GM19043 (cell line): ENCODE measurements around the gene RBM4.

Source experiments
- ATAC-seq: cut with Tn5 transposase; IDR thresholded peaks from one replicate; pipeline ENCODE4 v1.9.1; 2021; ENCODE audit warnings: low read depth; ENCODE audit not compliant: unreplicated experiment

The RBM4 gene

GRCh38 chr11:66687831-66688281 is 49.4 kb downstream of the RBM4 start:
- no peak for ATAC-seq

DNA sequence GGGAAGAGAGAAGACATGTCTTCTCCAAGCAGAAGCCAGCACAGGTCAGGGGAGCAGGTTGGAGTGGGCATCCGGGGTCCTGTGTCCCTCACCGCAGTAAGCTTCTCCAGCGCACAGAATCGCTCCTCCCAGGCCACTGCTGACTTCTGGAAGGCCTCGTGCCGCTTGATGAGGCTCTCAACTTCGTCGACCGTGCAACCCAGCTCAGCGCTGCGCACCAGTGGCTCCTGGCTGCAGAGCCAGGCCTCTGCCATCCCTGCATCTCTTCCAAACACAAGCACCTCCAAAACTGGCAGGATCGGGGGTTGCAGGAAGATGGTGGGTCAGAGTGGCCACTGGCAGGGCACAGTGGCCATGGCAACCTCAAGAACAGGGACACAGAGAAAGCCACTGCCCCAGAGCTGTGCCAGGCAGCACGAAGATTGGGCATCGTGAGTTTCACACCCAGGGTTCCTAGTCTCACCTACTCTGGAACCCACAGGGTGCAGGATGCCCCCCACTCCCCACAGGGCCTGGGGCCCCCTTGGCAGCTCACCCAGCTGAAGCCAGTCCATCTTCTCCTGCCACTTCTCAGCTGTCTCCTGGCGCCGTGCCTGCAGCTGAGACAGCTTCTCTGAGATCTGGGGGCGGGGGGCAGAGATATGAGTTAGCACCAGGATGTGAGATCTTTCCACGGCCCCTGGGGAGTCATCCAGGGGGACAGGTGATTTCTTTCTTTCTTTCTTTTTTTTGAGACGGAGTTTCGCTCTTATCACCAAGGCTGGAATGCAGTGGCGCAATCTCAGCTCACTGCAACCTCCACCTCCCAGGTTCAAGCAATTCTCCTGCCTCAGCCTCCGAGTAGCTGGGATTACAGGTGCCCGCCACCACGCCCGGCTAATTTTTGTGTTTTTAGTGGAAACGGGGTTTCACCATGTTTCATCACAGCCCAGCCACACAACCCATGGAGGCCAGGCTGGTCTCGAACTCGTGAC is 50.3 kb downstream of the RBM4 start:
- ATAC-seq: no peak

GRCh38 chr11:66689661-66690590 is 51.4 kb downstream of the RBM4 start:
- no peak for ATAC-seq

- ATAC-seq: no peak
Observed at GRCh38 chr11:66691311-66691980, 52.9 kb downstream of the RBM4 start.

- ATAC-seq: no peak
Observed at GRCh38 chr11:66692446-66692845, 53.9 kb downstream of the RBM4 start.

- no peak for ATAC-seq
Observed at GRCh38 chr11:66692871-66693331, 54.4 kb downstream of the RBM4 start.

GRCh38 chr11:66693356-66694055 is 55.0 kb downstream of the RBM4 start:
- no peak for ATAC-seq

DNA sequence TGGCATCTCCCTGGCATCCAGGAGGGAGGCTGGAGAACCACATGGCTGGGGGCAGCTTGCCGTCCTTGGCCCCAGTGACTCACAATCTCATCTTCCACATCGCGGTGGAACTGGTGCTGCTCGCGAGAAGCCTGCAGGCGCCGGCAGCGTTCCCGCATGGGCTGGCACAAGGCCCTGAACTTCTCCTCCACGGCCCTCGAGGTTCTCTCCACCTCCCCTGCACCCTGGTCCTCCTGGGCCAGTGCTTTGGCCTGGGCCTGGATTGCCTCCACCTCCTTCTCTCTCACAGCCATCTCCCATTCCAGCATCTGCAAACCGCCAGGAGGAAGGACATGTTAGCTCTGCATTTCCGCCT is 55.5 kb downstream of the RBM4 start:
- no peak for ATAC-seq

- ATAC-seq: no peak
Observed at GRCh38 chr11:66694732-66695207, 56.3 kb downstream of the RBM4 start.
